Testis (tissue), 3 donors: ENCODE measurements around the gene MLST8. TPM values are rescaled to one million over a fixed set of nuclear protein-coding genes. Genes with fewer than 3 reads are reported as not detected.

ENCODE experiments used
- DNase-seq: peaks from one replicate; pipeline ENCODE4 v3.0.0-alpha.2; 2019
- H3K27ac ChIP-seq, 2 donors: fragments of 200-600 bp; sonication (generic); one replicate each; pipeline ENCODE4 v1.5.1; 2019
- H3K27me3 ChIP-seq: fragments of 200-600 bp; sonication (generic); one replicate; pipeline ENCODE4 v1.5.1; 2019
- H3K36me3 ChIP-seq: fragments of 200-600 bp; sonication (generic); one replicate; pipeline ENCODE4 v1.5.1; 2017; ENCODE audit warnings: low read depth; ENCODE audit errors: missing control alignments
- H3K4me1 ChIP-seq: fragments of 200-600 bp; sonication (generic); one replicate; pipeline ENCODE4 v1.5.1; 2019
- H3K4me3 ChIP-seq, 2 donors: fragments of 200-600 bp; sonication (generic); one replicate each; pipeline ENCODE4 v1.5.1; 2017 to 2019
- H3K9me3 ChIP-seq: fragments of 200-600 bp; sonication (generic); one replicate; pipeline ENCODE4 v1.5.1; 2017
- POLR2A ChIP-seq: fragments of 450-650 bp; IDR thresholded peaks from one replicate; pipeline ENCODE4 v1.6.1; 2017; ENCODE audit warnings: antibody characterized with exemption, mild to moderate bottlenecking, moderate library complexity
- WGBS, 2 donors: methylation state at CpG; one replicate each; pipeline ENCODE4 v1.1.5; 2018; 5-methylcytosine and 5-hydroxymethylcytosine counted together
- intact Hi-C: fragments of 100-400 bp; cut with DNase I; formaldehyde crosslinking; loops from one replicate; pipeline ENCODE4 v1.15.1; 2023; ENCODE audit warnings: low total_unique reads
- polyA plus RNA-seq: library from polyadenylated mRNA; stranded (reverse); fragments of 350-450 nt; fragmentation: Illumina TruSeq; extraction: RNeasy Lipid Tissue Mini Kit (QIAGEN cat#74804); gene quantifications from one replicate; pipeline ENCODE4 v1.2.3, GENCODE V29; 2014; ENCODE audit warnings: low read depth, low replicate concordance; ENCODE audit not compliant: insufficient read depth
- total RNA-seq, 2 donors: library from RNA; depleted of rRNA; stranded (reverse); fragments of >200 nt; gene quantifications; one replicate each; pipeline ENCODE4 v1.2.3, GENCODE V29; 2016
- TF ChIP-seq, protein P1 (sequence below), 3 experiments: fragments of 450-650 bp in 2 of 3; fragments of 200-600 bp in 1 of 3; sonication (generic) in 1 of 3; IDR thresholded peaks; one replicate each; pipeline ENCODE4 v1.5.1; 2016 to 2019; ENCODE audit warnings: antibody characterized with exemption in 3 of 3, mild to moderate bottlenecking in 2 of 3, moderate library complexity in 1 of 3

MLST8 gene
- total and polyA plus RNA-seq, 3 donors from 2014 or later = 89.0 to 113 (median 95.4) TPM

DNA sequence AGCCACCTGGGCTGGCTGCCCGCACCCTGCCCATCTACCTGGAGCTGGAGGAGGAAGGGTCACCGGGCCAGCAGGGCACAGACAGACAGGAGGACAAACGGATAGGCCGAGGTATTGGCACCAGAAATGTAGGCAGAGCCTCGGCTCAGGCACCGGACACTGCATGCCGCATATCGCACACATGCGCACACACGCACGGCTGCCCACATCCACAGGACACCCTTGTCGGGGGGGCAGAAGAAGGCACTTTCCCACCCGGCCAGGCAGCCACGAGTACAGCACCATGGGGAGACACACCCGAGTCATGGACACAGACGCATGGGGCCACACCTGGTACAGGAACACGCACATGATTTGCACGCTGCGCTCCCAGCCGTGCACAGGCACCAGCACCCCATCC is 23.3 kb upstream of the MLST8 start:
- Histone ChIP-seq H3K4me3 (no peak overlapping the region), H3K4me1 (no peaks in the 10 kb centered on the region), H3K9me3 (no peaks in the 10 kb centered on the region), H3K27ac (no peak overlapping the region), H3K36me3 (no peaks in the 10 kb centered on the region), H3K27me3 (no peaks in the 10 kb centered on the region)
- TF ChIP-seq POLR2A = no peak
- TF ChIP-seq, protein P1, sequence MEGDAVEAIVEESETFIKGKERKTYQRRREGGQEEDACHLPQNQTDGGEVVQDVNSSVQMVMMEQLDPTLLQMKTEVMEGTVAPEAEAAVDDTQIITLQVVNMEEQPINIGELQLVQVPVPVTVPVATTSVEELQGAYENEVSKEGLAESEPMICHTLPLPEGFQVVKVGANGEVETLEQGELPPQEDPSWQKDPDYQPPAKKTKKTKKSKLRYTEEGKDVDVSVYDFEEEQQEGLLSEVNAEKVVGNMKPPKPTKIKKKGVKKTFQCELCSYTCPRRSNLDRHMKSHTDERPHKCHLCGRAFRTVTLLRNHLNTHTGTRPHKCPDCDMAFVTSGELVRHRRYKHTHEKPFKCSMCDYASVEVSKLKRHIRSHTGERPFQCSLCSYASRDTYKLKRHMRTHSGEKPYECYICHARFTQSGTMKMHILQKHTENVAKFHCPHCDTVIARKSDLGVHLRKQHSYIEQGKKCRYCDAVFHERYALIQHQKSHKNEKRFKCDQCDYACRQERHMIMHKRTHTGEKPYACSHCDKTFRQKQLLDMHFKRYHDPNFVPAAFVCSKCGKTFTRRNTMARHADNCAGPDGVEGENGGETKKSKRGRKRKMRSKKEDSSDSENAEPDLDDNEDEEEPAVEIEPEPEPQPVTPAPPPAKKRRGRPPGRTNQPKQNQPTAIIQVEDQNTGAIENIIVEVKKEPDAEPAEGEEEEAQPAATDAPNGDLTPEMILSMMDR (IDR thresholded peaks at IDR 0.05) = no peak
- intact Hi-C loops = no loop called here
- DNase-seq = no peak
- WGBS, 2 donors = 89 to 95% methylated on average over 7 to 20 of the region's 20 CpGs

DNA sequence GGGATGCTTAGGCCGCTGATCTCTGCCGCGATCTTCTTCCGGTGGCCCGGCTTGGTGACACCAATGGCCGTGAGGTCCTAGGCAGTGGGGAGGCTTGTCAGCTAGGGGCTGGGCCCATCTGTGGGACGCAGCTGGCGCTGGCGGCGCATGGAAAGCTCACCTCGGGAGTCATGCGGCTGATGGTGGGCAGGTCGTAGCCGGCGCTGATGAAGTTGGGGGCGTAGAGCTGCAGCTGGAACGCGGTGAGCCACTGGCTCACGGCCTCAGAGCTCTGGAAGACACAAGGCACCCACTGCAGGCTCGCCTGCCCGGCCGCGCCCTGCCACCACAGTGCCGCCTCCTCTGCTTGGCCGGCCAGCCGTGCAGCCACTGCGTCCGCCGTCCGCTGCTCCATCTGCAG is 21.6 kb upstream of the MLST8 start:
- intact Hi-C loops = no loop called here

DNA sequence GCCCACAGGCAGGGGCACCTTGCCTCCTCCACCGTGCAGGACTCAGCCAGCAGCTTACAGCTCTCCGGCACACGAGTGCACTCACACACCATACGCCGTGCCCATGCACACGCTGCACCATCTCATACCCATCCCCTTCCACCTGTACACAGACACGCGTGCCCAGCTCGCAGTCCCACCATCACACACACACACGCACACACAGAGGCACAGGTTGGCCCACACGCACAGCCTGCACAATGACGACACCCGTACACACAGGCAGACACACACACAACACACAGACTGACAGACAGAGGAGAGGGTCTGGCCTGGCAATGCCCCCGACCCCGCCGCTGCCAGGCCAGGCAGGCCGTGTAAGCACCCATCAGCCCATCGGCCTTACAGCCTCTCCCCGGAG is 20.9 kb upstream of the MLST8 start:
- no peak for DNase-seq
- 89 to 91% methylated on average over 15 to 19 of the region's 19 CpGs for WGBS, 2 donors
- TF ChIP-seq, protein P1 (IDR thresholded peaks at IDR 0.05) = no peak
- no peak for TF ChIP-seq POLR2A
- intact Hi-C loops = no loop called here
- no peak overlapping the region for H3K4me3 ChIP-seq
- no peaks in the 10 kb centered on the region for H3K4me1 ChIP-seq
- H3K36me3 ChIP-seq = no peaks in the 10 kb centered on the region
- H3K27ac ChIP-seq = no peak overlapping the region
- H3K9me3 ChIP-seq = no peaks in the 10 kb centered on the region
- no peaks in the 10 kb centered on the region for H3K27me3 ChIP-seq

More for the DNA sequence above, 21.6 kb upstream of the MLST8 start:
- Histone ChIP-seq H3K4me1 (no peaks in the 10 kb centered on the region), H3K9me3 (no peaks in the 10 kb centered on the region), H3K4me3 (no peak overlapping the region), H3K36me3 (no peaks in the 10 kb centered on the region), H3K27me3 (no peaks in the 10 kb centered on the region), H3K27ac (no peak overlapping the region)
- 91 to 94% methylated on average over 12 to 30 of the region's 30 CpGs for WGBS, 2 donors
- DNase-seq = no peak
- TF ChIP-seq, protein P1 (IDR thresholded peaks at IDR 0.05) = no peak
- TF ChIP-seq POLR2A = no peak

DNA sequence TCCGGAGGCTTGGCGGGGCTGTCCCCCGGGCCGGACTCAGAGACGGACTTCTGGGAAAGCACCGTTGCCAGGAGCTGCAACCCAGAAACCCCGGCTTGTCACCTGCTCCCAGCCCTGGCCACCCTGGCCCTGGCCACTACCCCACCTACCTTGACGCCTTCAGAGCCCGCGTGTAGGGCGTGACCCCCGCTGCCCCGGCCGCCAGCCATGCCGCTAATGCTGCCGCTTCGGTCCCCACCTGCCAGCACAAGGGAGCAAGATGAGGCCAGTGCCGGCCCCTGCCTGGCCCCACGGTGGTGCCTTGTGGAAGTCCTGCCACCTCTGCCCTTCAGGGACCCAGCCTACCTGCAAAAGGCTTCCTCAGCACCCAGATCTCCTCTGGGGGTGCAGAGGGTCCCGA is 20.3 kb upstream of the MLST8 start:
- no peak for DNase-seq
- TF ChIP-seq POLR2A = no peak
- TF ChIP-seq, protein P1 (IDR thresholded peaks at IDR 0.05) = no peak
- Histone ChIP-seq H3K27ac (no peak overlapping the region), H3K9me3 (no peaks in the 10 kb centered on the region), H3K36me3 (no peaks in the 10 kb centered on the region), H3K4me1 (no peaks in the 10 kb centered on the region), H3K27me3 (no peaks in the 10 kb centered on the region), H3K4me3 (no peak overlapping the region)
- intact Hi-C loops = no loop called here
- WGBS, 2 donors = 80 to 88% methylated on average over 1 to 20 of the region's 20 CpGs

DNA sequence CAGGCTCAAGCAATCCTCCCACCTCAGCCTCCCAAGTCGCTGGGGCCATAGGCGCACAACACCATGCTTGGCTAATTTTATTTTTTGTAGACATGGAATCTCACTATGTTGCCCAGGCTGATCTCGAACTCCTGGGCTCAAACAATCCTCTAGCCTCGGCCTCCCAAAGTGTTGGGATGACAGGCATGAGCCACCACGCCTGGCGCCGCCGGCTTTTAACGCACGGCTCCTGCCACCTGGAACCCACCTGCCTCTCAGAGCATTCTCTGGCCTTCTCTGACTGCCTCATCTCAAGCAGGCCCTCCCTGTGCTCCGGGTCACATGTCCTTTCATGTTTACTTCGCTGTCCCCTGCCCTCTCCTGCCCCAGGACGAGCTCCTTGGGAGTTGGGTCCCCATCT is 19.2 kb upstream of the MLST8 start:
- Histone ChIP-seq H3K4me3 (no peak overlapping the region), H3K27me3 (no peaks in the 10 kb centered on the region), H3K36me3 (no peaks in the 10 kb centered on the region), H3K4me1 (no peaks in the 10 kb centered on the region), H3K9me3 (no peaks in the 10 kb centered on the region), H3K27ac (no peak overlapping the region)
- 87 to 94% methylated on average over 12 to 13 of the region's 13 CpGs for WGBS, 2 donors
- TF ChIP-seq, protein P1 (IDR thresholded peaks at IDR 0.05) = no peak
- no peak for TF ChIP-seq POLR2A
- no peak for DNase-seq
- intact Hi-C loops = no loop called here
